IPS-NIHi11 (cell line): ENCODE data around the gene MLH3.
"Not testable (repeated sequence)": the region's sequence is repeated elsewhere in the genome, so short reads cannot be mapped to it uniquely, and the experiment has no call there.

Source experiments
- DNase-seq: peaks from one replicate; pipeline ENCODE4 v3.0.0; 2012; ENCODE audit warnings: mixed read lengths, low spot score

The MLH3 gene

GRCh38 chr14:75025082-75025481, 26.2 kb downstream of the MLH3 start:
- DNase-seq = no peak

GRCh38 chr14:75023108-75023507, 28.2 kb downstream of the MLH3 start:
- DNase-seq = no peak

GRCh38 chr14:75022655-75023054, 28.6 kb downstream of the MLH3 start:
- peak; percentile 63 for DNase-seq

GRCh38 chr14:75018694-75019093, 32.6 kb downstream of the MLH3 start:
- no peak for DNase-seq

GRCh38 chr14:75016815-75017214, 34.5 kb downstream of the MLH3 start:
- DNase-seq = no peak

- no peak for DNase-seq
Observed at GRCh38 chr14:75015496-75015895, 35.8 kb downstream of the MLH3 start.

DNA sequence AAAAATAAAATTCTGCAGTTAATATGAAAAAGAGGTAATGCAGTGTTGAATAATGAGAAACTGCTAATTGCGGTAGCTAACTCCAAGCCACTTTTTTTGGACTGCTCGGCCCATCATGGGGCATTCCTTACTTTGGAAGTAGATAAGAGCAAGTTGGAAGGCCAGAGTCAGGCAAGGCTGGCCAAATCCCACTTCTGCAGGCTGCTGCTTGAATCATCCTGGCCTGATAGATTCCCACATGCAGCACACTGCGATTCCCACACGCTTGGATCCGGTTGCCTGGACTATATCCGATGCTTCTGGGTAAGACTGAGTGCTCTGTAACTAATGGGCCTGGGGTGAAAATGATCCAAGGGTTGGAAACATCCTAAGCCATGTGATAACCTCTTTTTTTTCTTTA, 38.0 kb downstream of the MLH3 start:
- no peak for DNase-seq

GRCh38 chr14:75011356-75011994, 39.8 kb downstream of the MLH3 start:
- no peak for DNase-seq

DNA sequence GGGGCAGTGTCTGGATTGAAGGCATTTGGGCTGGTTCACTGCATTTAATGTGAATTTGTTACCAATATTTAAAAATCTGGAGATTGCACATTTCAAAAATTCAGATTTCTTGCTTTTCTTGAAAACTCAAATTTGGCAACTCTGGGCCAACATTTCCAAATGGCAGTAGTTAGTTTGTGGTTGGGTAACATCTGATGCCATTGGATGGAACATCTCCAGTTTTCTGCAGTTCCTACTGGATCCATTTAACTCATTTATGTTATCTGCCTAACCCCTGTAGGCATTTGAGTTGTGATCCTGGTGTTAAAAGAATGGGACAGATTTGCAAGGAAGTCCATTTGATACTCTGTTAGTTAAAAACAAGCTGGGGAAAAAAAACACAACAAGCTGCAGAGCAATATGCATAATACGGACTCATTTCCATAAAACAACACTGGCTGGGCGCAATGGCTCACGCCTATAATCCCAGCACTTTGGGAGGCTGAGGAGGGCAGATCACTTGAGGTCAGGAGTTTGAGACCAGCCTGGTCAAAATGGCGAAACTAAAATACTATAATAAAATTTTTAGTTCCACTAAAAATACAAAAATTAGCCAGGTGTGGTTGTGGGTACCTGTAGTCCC, 40.7 kb downstream of the MLH3 start:
- no peak for DNase-seq

- no peak for DNase-seq
Observed at GRCh38 chr14:75009176-75009575, 42.1 kb downstream of the MLH3 start.

GRCh38 chr14:75005357-75005756, 45.9 kb downstream of the MLH3 start:
- DNase-seq = no peak

DNA sequence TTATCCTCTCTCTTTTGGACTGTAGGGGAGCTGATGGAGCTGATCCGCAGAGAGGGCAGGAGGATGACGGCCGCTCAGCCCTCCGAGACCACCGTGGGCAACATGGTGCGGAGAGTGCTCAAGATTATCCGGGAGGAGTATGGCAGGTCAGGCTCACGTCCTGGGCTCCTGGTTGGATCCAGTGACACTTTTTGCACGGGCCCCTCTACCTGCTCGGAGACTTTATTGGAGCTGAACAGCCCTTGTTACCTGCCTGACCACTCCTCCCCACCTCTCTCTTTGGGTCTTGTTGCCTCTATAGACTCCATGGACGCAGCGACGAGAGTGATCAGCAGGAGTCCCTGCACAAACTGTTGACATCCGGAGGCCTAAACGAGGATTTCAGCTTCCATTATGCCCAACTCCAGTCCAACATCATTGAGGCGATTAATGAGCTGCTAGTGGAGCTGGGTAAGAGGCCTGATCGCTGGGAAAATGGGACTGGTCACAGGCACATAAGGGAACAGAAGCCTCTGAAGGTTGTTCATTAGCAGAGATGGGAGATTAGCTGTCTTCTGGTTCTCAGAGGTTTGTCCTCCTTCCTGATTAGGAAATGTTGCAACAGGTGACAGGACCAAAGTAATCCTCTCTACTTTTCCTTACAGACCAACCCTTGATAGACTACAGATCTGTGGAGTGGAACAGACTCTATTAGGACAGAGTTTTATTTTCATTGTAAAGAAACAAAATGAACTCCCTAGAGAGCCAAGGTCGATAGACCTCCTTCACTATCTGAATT, 47.8 kb downstream of the MLH3 start:
- no peak for DNase-seq

- peak; percentile 99 for DNase-seq
Observed at GRCh38 chr14:75002392-75003249, 48.6 kb downstream of the MLH3 start, which contains the start of gene EIF2B2. TSS of gene EIF2B2 (plus strand) at chr14:75002921. CDS start at chr14:75002991, 70 bp downstream.

DNA sequence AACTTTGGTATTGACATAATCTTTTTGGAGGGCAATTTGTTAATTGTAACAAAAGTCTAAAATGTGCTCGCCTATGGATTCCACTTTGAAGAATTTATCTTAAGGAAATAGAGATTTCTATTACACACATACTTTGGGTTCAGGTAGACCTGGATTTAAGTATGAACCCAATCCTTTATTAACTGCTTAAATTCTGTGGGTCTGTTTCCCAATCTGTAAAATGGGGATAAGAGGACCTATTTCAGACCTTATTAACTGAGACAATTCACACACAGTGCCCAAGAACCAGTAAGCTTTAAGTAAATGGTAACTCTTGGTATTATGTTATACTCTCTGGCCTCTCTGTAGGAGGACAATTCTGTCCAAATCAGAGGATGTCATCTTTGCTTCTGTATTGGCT, 49.4 kb downstream of the MLH3 start:
- no peak for DNase-seq

GRCh38 chr14:75001261-75001660, 50.0 kb downstream of the MLH3 start:
- DNase-seq = no peak

GRCh38 chr14:74995781-74996180, 55.5 kb downstream of the MLH3 start:
- DNase-seq = not testable (repeated sequence)

DNA sequence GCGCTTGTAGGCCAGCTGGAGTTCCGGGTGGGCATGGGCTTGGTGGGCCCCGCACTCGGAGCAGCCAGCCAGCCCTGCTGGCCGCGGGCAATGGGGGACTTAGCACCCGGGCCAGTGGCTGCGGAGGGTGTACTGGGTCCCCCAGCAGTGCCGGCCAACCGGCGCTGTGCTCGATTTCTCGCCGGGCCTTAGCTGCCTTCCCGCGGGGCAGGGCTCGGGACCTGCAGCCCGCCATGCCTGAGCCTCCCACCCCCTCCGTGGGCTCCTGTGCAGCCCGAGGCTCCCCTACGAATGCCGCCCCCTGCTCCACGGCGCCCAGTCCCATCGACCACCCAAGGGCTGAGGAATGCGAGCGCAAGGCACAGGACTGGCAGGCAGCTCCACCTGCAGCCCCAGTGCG, 57.1 kb downstream of the MLH3 start:
- DNase-seq = not testable (repeated sequence)

DNA sequence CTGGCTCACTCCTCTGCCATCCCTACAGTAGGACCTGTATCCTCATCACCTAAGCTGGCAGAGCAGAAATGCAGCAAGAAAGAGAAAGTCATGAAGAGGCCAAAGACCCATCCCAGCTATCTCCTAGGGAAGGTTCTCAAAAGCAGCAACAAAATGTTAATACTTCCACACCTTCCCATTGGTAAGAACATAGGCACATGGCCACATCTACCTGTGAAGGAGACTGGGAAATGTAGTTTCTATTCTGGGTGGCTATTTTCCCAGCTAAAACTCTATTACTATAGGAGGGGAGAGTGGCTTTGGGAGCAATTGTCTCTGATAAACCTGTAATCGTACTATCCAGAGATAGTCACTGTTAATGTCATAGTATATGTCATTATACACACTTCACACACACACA, 62.3 kb downstream of the MLH3 start:
- DNase-seq = peak; percentile 15

DNA sequence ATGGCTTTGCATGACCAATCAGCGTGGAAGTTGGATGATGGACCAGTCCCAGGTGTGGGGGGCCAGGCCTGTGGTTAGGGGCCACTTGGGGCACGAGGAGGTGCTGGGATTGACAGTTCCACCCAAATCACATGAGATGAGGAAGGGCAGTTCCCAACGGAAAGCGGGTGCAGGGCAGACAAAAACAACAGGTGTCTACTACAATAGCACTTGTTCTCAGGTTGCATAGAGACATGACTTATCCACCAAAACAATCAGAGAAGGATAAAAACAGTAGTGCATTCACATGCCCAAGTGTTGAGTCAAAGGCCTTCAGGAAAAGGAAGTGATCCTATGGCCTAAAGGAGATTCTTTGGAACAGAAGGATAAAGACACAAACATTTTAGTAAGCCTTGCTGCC, 63.1 kb downstream of the MLH3 start:
- no peak for DNase-seq

GRCh38 chr14:74985806-74986205, 65.5 kb downstream of the MLH3 start:
- DNase-seq = no peak

DNA sequence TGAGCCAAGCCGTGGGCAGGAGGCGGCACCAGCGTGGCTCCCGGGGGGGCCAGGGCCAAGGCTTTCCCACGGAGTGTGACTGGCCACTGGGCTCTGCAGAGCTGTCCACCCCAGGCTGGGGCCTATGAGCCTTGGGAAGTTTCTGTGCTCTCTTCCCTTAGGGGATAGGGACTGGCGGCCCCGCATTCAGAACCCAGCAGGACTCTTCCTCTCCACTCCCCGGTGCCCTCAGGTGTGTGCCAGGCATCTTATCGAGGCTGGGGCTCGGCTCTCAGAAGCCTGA, 66.3 kb downstream of the MLH3 start:
- no peak for DNase-seq

- no peak for DNase-seq
Observed at GRCh38 chr14:74984236-74985027, 66.8 kb downstream of the MLH3 start.
